HFF-Myc (cell line): ENCODE results near the gene PKP1.

Experiments used
- DNase-seq: peaks from one replicate; pipeline ENCODE4 v3.0.0-alpha.2; 2011; ENCODE audit warnings: low read depth; ENCODE audit errors: extremely low read depth
- H3K4me3 ChIP-seq: replicated peaks from 2 replicates; pipeline ENCODE4 v1.5.1; 2011; ENCODE audit warnings: low read depth, mild to moderate bottlenecking, control low read depth, low read length
- TF ChIP-seq, protein P1 (sequence below): IDR thresholded peaks from 2 replicates; pipeline ENCODE4 v1.5.1; 2012; ENCODE audit warnings: mild to moderate bottlenecking, low read depth, low read length, control low read depth; ENCODE audit errors: missing control alignments

PKP1 gene

DNA sequence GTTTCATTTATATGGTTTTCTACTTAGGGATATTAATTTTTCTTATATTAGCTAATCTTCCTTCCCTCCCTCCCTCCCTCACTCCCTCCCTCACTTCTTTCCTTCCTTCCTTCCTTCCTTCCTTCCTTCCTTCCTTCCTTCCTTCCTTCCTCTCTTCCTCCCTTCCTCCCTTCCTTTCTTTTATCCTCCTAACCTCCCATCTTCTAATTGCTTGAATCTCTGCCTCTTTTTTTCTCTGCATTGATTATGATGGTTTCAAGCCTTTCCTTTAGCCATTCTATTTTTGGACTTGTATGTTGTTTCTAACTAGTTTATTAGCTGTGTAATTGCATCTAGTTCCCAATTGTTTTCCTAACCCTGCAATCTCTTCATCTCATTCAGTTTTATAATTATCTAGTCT is 17.0 kb upstream of the PKP1 start:
- TF ChIP-seq, protein P1, sequence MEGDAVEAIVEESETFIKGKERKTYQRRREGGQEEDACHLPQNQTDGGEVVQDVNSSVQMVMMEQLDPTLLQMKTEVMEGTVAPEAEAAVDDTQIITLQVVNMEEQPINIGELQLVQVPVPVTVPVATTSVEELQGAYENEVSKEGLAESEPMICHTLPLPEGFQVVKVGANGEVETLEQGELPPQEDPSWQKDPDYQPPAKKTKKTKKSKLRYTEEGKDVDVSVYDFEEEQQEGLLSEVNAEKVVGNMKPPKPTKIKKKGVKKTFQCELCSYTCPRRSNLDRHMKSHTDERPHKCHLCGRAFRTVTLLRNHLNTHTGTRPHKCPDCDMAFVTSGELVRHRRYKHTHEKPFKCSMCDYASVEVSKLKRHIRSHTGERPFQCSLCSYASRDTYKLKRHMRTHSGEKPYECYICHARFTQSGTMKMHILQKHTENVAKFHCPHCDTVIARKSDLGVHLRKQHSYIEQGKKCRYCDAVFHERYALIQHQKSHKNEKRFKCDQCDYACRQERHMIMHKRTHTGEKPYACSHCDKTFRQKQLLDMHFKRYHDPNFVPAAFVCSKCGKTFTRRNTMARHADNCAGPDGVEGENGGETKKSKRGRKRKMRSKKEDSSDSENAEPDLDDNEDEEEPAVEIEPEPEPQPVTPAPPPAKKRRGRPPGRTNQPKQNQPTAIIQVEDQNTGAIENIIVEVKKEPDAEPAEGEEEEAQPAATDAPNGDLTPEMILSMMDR: no peak
- H3K4me3 ChIP-seq: no peak overlapping the region

DNA sequence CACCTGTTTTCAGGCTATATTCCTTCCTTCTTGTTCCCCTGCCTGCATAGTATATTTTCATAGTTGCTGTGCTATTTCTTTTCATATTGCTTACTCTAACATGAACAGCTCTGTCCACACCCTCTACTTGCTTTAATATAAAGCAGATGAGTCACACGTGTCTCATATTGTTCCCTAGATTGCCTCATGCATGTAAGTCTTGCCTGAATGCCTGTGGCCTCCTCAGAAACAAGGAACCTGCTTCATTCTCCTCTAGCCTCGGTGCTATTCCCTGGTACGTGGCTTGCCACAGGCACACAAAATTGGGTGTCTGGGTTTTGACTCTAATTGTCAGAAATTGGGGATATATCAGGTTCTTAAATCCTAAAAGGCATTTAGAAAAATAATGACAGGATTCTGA is 16.5 kb upstream of the PKP1 start:
- no peak overlapping the region for H3K4me3 ChIP-seq
- peak; percentile 62 for DNase-seq

More for the DNA sequence above, 17.0 kb upstream of the PKP1 start:
- no peak for DNase-seq

DNA sequence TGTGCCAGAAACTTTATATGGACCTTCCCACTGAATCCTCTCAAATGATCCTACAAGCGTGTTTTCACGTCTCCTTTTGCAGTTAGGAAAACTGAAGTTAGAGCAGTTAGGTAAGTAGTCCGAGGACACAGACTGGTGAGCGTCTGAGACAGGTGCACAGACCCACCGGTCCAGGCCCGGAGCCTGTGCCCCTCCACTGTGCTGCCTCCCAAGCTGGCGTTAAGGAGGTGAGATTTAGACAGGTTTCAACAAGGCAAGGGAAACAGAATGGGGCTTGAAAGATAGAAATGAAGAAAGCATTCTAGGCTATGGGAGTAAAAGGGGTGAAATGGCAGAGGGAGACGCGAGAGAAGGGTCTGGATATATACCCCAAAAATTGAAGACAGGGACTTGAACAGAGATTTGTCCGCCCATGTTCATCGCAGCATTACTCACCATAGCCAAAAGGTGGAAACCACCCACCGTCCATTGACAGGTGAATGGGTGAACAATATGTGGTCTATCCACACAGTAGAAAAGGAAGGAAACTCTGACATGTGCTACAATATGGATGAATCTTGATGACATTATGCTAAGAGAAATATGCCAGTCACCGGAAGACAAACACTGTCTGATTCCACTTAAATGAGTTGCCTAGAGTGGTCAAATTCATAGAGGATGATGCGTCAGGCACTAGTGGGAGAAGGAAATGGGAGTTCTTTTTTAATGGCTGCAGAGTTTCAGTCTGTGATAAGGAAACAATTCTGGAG is 15.7 kb upstream of the PKP1 start:
- TF ChIP-seq, protein P1: no peak
- H3K4me3 ChIP-seq: no peak overlapping the region
- no peak for DNase-seq

More for the DNA sequence above, 16.5 kb upstream of the PKP1 start:
- TF ChIP-seq, protein P1: no peak

DNA sequence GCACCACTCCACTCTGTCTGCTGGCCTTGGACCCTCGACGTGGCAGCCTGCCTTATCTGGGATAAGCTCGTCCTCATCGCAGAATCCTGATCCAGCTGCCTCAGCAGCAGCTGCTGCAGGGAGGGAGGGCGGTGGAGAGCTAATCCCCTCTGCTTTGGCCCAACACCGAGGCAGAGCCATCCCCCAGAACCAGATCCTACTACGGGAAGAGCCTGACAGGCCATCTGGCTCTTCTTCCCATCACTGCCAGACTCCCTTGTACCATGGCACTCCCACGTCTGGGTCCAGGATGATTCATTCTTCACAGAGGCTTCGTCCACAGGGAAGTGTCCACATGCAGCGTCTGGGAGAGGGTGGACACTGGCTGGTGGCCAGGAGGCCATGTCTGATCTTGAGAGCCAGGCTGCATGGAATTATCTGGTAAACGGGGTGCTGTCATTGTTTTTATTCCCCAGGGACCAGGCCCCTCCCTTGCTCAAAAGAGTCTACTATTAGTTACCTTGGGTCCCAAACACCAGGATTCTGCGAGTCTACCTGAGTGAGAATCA is 14.6 kb upstream of the PKP1 start:
- peak; percentile 44 for DNase-seq
- TF ChIP-seq, protein P1: no peak
- H3K4me3 ChIP-seq: no peak overlapping the region

DNA sequence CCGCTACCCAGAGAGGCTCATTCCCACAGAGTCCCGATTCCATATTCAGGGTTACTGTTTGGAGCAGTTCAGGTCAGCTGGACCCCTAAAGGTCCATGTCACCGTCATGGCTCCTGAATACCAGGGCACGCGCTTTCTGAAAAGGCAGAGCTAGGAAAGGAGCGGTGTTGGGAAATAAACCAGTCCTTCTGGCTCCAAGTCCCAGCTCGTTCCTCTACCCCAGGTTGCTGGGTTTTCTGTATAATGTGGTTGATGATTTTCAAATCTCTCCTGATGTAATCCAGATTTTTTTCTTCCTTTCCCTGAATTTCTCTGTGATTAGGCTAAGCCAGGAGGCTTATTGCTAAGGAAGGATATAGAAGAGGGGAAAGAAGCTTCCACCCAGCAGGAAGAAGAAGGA is 14.0 kb upstream of the PKP1 start:
- TF ChIP-seq, protein P1: no peak
- no peak for DNase-seq
- H3K4me3 ChIP-seq: no peak overlapping the region

DNA sequence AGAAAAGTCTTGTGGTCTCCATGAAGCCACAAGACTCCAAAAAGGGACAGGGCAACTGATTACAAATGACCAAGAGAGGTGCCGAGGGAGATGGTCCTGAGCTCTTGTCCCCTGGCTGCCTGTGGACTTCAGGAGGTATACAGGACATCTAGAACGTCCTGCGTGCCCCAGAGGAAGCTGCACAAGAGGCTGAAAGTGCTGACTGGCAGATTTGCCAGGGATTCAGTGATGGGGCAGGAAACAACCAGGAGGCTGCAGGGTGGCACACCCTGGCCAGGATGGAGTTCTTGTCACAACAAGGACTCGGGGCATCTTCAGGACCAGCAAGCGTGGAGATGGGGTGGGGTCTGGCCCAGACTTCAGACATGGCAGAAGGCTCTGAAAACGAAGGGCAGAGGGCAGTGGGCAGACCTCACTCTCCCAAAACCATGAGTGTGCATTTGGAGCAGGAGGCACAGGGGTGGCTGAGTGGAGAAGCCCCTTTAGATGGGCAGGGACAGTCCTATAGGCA is 13.4 kb upstream of the PKP1 start:
- no peak overlapping the region for H3K4me3 ChIP-seq
- TF ChIP-seq, protein P1: no peak
- DNase-seq: no peak
